HEK293 (cell line): Measurements from ENCODE around the gene THRA.

Source experiments
- CTCF ChIA-PET: fragments of 350-600 bp; formaldehyde crosslinking; extraction: SDS; loops from one replicate; lab custom pipeline; 2021; ENCODE audit warnings: antibody characterized with exemption; lab: Yijun Ruan, JAX
- POLR2A ChIA-PET: fragments of 300-600 bp; formaldehyde crosslinking; extraction: SDS; loops from one replicate; lab custom pipeline; 2020; ENCODE audit warnings: antibody characterized with exemption, inconsistent platforms; lab: Yijun Ruan, JAX
- H3K27ac ChIP-seq: fragments of 200-500 bp; sonication (Bioruptor generic); 2 replicates; pipeline ENCODE4 v1.5.1; 2014; ENCODE audit warnings: low read depth, low read length, control low read depth, inconsistent platforms; ENCODE audit errors: extremely low read depth
- H3K36me3 ChIP-seq, 2 experiments: fragments of 200-500 bp in 1 of 2; sonication (Bioruptor generic) in 1 of 2; 1 replicate in 1 of 2; 2 replicates in 1 of 2; pipeline ENCODE4 v1.5.1; 2014 to 2017; ENCODE audit warnings: inconsistent platforms in 2 of 2, low read length in 2 of 2; ENCODE audit not compliant: control insufficient read depth in 2 of 2, insufficient read depth in 1 of 2
- H3K4me1 ChIP-seq: fragments of 200-500 bp; sonication (Bioruptor generic); 2 replicates; pipeline ENCODE4 v1.5.1; 2014; ENCODE audit warnings: mild to moderate bottlenecking, low read length, inconsistent platforms; ENCODE audit not compliant: control insufficient read depth, insufficient read depth
- H3K4me3 ChIP-seq: 2 replicates; pipeline ENCODE4 v1.5.1; 2011; ENCODE audit warnings: low read depth, mild to moderate bottlenecking, control low read depth, low read length, moderate library complexity
- H3K9me3 ChIP-seq: fragments of 200-500 bp; sonication (Bioruptor generic); 2 replicates; pipeline ENCODE4 v1.5.1; 2014; ENCODE audit warnings: low read depth, low read length, inconsistent platforms; ENCODE audit not compliant: control insufficient read depth, insufficient read depth
- BCL11A ChIP-seq: fragments of 450-650 bp; formaldehyde crosslinking; IDR thresholded peaks from 2 replicates; pipeline ENCODE4 v1.5.1; 2016; ENCODE audit warnings: low read depth, missing biosample characterization, missing genetic modification characterization
- GLIS1 ChIP-seq: fragments of 450-650 bp; formaldehyde crosslinking; IDR thresholded peaks from 2 replicates; pipeline ENCODE4 v1.5.1; 2016; ENCODE audit warnings: missing biosample characterization, missing genetic modification characterization
- KLF7 ChIP-seq: fragments of 450-650 bp; formaldehyde crosslinking; IDR thresholded peaks from 2 replicates; pipeline ENCODE4 v1.5.1; 2016; ENCODE audit warnings: missing biosample characterization, missing genetic modification characterization, borderline replicate concordance
- SP2 ChIP-seq: fragments of 450-650 bp; formaldehyde crosslinking; IDR thresholded peaks from 2 replicates; pipeline ENCODE4 v1.5.1; 2016; ENCODE audit warnings: missing biosample characterization, missing genetic modification characterization
- TCF7L2 ChIP-seq: IDR thresholded peaks from 2 replicates; pipeline ENCODE4 v1.6.1; 2011; ENCODE audit warnings: low read depth, mild to moderate bottlenecking, inconsistent platforms, low read length, moderate library complexity, borderline replicate concordance
- ZNF112 ChIP-seq: fragments of 450-650 bp; formaldehyde crosslinking; IDR thresholded peaks from 2 replicates; pipeline ENCODE4 v1.5.0; 2017; ENCODE audit warnings: missing biosample characterization, missing genetic modification characterization
- ZNF221 ChIP-seq: fragments of 450-650 bp; formaldehyde crosslinking; IDR thresholded peaks from 2 replicates; pipeline ENCODE4 v1.5.1; 2017; ENCODE audit warnings: missing biosample characterization, missing genetic modification characterization, borderline replicate concordance
- ZNF24 ChIP-seq: fragments of 450-650 bp; formaldehyde crosslinking; IDR thresholded peaks from 2 replicates; pipeline ENCODE4 v1.5.1; 2016; ENCODE audit warnings: missing biosample characterization, missing genetic modification characterization
- ZNF324 ChIP-seq: fragments of 450-650 bp; formaldehyde crosslinking; IDR thresholded peaks from 2 replicates; pipeline ENCODE4 v1.5.1; 2016; ENCODE audit warnings: missing biosample characterization, missing genetic modification characterization
- ZNF433 ChIP-seq: fragments of 450-650 bp; formaldehyde crosslinking; IDR thresholded peaks from 2 replicates; pipeline ENCODE4 v1.5.1; 2016; ENCODE audit warnings: missing biosample characterization, missing genetic modification characterization, low read depth
- ZNF501 ChIP-seq: fragments of 450-650 bp; formaldehyde crosslinking; IDR thresholded peaks from 2 replicates; pipeline ENCODE4 v1.5.1; 2016; ENCODE audit warnings: missing biosample characterization, missing genetic modification characterization
- ZNF530 ChIP-seq: fragments of 450-650 bp; formaldehyde crosslinking; IDR thresholded peaks from 2 replicates; pipeline ENCODE4 v1.5.1; 2016; ENCODE audit warnings: low read depth, missing biosample characterization, missing genetic modification characterization
- ZNF549 ChIP-seq: fragments of 450-650 bp; IDR thresholded peaks from 2 replicates; pipeline ENCODE4 v1.5.1; 2018; ENCODE audit warnings: missing biosample characterization, missing genetic modification characterization, mild to moderate bottlenecking, inconsistent platforms, moderate library complexity
- ZNF561 ChIP-seq: fragments of 450-650 bp; IDR thresholded peaks from 2 replicates; pipeline ENCODE4 v1.5.1; 2018; ENCODE audit warnings: missing biosample characterization, missing genetic modification characterization, borderline replicate concordance
- ZNF664 ChIP-seq: fragments of 450-650 bp; formaldehyde crosslinking; IDR thresholded peaks from 2 replicates; pipeline ENCODE4 v1.5.1; 2016; ENCODE audit warnings: missing biosample characterization, missing genetic modification characterization
- ZNF776 ChIP-seq: fragments of 450-650 bp; formaldehyde crosslinking; IDR thresholded peaks from 2 replicates; pipeline ENCODE4 v1.5.0; 2017; ENCODE audit warnings: missing biosample characterization, missing genetic modification characterization, borderline replicate concordance
- ZNF830 ChIP-seq: fragments of 450-650 bp; IDR thresholded peaks from 2 replicates; pipeline ENCODE4 v1.5.0; 2018; ENCODE audit warnings: missing biosample characterization, missing genetic modification characterization, low read depth, mild to moderate bottlenecking, moderate library complexity
- ZNF837 ChIP-seq: fragments of 450-650 bp; formaldehyde crosslinking; IDR thresholded peaks from 2 replicates; pipeline ENCODE4 v1.5.1; 2016; ENCODE audit warnings: missing biosample characterization, missing genetic modification characterization
- ZSCAN16 ChIP-seq: fragments of 450-650 bp; formaldehyde crosslinking; IDR thresholded peaks from 2 replicates; pipeline ENCODE4 v1.5.1; 2016; ENCODE audit warnings: missing biosample characterization, missing genetic modification characterization
- ZSCAN23 ChIP-seq: fragments of 450-650 bp; formaldehyde crosslinking; IDR thresholded peaks from 2 replicates; pipeline ENCODE4 v1.5.1; 2016; ENCODE audit warnings: missing biosample characterization, missing genetic modification characterization
- ZXDB ChIP-seq: fragments of 450-650 bp; formaldehyde crosslinking; IDR thresholded peaks from 2 replicates; pipeline ENCODE4 v1.5.1; 2016; ENCODE audit warnings: missing biosample characterization, missing genetic modification characterization
- TF ChIP-seq, protein P1 (sequence below): fragments of 450-650 bp; formaldehyde crosslinking; IDR thresholded peaks from 2 replicates; pipeline ENCODE4 v1.5.1; 2016; ENCODE audit warnings: missing biosample characterization, missing genetic modification characterization
- TF ChIP-seq, protein P2 (sequence below): sonication (generic); formaldehyde crosslinking; IDR thresholded peaks from 2 replicates; pipeline ENCODE4 v1.8.1; 2022; ENCODE audit warnings: mild to moderate bottlenecking, moderate library complexity, missing genetic modification reagents
- TF ChIP-seq, protein P3 (sequence below): fragments of 450-650 bp; formaldehyde crosslinking; IDR thresholded peaks from 2 replicates; pipeline ENCODE4 v1.5.1; 2016; ENCODE audit warnings: missing biosample characterization, missing genetic modification characterization
- TF ChIP-seq, protein P4 (sequence below): fragments of 450-650 bp; IDR thresholded peaks from 2 replicates; pipeline ENCODE4 v1.5.1; 2018; ENCODE audit warnings: missing biosample characterization, mild to moderate bottlenecking, missing genetic modification characterization
- TF ChIP-seq, protein P5 (sequence below): fragments of 450-650 bp; formaldehyde crosslinking; IDR thresholded peaks from 2 replicates; pipeline ENCODE4 v1.5.1; 2016; ENCODE audit warnings: missing biosample characterization, missing genetic modification characterization, low read depth

The THRA gene

DNA sequence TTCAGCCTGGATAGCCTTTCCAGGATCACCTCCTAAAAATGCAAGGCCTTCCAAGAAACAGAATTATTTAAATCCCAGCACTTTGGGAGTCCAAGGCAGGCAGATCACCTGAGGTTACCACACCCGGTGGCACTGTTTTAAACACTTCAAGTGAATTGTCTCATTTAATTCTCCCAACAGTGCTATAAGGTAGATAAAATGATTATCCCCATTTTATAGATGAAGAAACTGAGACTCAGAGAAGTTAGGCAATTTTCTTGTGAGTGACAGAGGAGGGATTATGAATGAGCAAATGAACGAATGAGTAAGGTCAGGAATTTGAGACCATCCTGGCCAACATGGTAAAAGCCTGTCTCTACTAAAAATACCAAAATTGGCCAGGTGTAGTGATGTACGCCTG lies 16.8 kb downstream of the THRA start:
- Histone ChIP-seq H3K4me3 (no peak overlapping the region), H3K36me3 (peaks cover 0 to 45% of the 10 kb centered on the region in 2 experiments; a peak in 2 of 3 replicates), H3K4me1 (no peaks in the 10 kb centered on the region; the same call in 1 of the 2 replicates), H3K9me3 (no peaks in the 10 kb centered on the region), H3K27ac (no peak overlapping the region)
- CTCF ChIA-PET, result interaction anchor here (0.6 to 10.2 kb wide), 3 partner anchors 9 to 824 kb away, joined by 3 to 154 read pairs (median 3); no protein-coding TSS in a partner anchor
- POLR2A ChIA-PET, result interaction anchor here (1.4 kb wide), 1 partner anchor 25 kb away, joined by 4 read pairs; the partner anchor contains the start of gene MED24
- TF ChIP-seq ZNF776 (tag by site-specific recombination), result no peak
- TF ChIP-seq, protein P1, sequence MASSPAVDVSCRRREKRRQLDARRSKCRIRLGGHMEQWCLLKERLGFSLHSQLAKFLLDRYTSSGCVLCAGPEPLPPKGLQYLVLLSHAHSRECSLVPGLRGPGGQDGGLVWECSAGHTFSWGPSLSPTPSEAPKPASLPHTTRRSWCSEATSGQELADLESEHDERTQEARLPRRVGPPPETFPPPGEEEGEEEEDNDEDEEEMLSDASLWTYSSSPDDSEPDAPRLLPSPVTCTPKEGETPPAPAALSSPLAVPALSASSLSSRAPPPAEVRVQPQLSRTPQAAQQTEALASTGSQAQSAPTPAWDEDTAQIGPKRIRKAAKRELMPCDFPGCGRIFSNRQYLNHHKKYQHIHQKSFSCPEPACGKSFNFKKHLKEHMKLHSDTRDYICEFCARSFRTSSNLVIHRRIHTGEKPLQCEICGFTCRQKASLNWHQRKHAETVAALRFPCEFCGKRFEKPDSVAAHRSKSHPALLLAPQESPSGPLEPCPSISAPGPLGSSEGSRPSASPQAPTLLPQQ (tag by site-specific recombination), result no peak
- TF ChIP-seq, protein P2, sequence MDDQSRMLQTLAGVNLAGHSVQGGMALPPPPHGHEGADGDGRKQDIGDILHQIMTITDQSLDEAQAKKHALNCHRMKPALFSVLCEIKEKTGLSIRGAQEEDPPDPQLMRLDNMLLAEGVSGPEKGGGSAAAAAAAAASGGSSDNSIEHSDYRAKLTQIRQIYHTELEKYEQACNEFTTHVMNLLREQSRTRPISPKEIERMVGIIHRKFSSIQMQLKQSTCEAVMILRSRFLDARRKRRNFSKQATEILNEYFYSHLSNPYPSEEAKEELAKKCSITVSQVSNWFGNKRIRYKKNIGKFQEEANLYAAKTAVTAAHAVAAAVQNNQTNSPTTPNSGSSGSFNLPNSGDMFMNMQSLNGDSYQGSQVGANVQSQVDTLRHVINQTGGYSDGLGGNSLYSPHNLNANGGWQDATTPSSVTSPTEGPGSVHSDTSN (CRISPR knock-in tag), result no peak
- TF ChIP-seq ZNF830 (tag by site-specific recombination), result no peak
- TF ChIP-seq ZNF24 (tag by site-specific recombination), result no peak
- TF ChIP-seq, protein P3, sequence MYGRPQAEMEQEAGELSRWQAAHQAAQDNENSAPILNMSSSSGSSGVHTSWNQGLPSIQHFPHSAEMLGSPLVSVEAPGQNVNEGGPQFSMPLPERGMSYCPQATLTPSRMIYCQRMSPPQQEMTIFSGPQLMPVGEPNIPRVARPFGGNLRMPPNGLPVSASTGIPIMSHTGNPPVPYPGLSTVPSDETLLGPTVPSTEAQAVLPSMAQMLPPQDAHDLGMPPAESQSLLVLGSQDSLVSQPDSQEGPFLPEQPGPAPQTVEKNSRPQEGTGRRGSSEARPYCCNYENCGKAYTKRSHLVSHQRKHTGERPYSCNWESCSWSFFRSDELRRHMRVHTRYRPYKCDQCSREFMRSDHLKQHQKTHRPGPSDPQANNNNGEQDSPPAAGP (tag by site-specific recombination), result no peak
- TF ChIP-seq SP2 (tag by site-specific recombination), result no peak
- TF ChIP-seq ZNF530 (tag by site-specific recombination), result no peak
- TF ChIP-seq KLF7 (tag by site-specific recombination), result no peak
- TF ChIP-seq ZNF837 (tag by site-specific recombination), result no peak
- TF ChIP-seq, protein P4, sequence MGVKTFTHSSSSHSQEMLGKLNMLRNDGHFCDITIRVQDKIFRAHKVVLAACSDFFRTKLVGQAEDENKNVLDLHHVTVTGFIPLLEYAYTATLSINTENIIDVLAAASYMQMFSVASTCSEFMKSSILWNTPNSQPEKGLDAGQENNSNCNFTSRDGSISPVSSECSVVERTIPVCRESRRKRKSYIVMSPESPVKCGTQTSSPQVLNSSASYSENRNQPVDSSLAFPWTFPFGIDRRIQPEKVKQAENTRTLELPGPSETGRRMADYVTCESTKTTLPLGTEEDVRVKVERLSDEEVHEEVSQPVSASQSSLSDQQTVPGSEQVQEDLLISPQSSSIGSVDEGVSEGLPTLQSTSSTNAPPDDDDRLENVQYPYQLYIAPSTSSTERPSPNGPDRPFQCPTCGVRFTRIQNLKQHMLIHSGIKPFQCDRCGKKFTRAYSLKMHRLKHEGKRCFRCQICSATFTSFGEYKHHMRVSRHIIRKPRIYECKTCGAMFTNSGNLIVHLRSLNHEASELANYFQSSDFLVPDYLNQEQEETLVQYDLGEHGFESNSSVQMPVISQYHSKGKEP (tag by site-specific recombination), result no peak
- no peak for TF ChIP-seq ZSCAN16 (tag by site-specific recombination)
- no peak for TF ChIP-seq ZSCAN23 (tag by site-specific recombination)
- no peak for TF ChIP-seq ZNF112

DNA sequence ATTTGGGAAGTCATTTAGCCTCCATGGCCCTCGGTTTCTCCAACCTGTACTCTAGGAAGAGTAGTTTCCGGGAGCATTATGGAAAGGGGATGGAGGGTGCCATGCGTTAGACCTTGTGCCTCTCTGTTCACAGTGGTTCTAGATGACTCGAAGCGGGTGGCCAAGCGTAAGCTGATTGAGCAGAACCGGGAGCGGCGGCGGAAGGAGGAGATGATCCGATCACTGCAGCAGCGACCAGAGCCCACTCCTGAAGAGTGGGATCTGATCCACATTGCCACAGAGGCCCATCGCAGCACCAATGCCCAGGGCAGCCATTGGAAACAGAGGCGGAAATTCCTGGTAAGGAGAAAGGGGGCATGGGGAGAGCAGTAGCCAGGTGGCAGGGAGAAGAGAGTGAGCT lies 21.7 kb downstream of the THRA start:
- ChIA-PET CTCF (interaction anchor here (0.6 to 4.9 kb wide), 14 partner anchors 9 to 431 kb away, joined by 3 to 91 read pairs (median 6); partner anchors contain the start of gene CSF3), POLR2A (no interaction called here)
- Histone ChIP-seq H3K4me1 (no peaks in the 10 kb centered on the region), H3K36me3 (peaks cover 17 to 50% of the 10 kb centered on the region in 2 experiments; a peak in 2 of 3 replicates), H3K27ac (no peak overlapping the region), H3K9me3 (no peaks in the 10 kb centered on the region), H3K4me3 (no peak overlapping the region)
- TF ChIP-seq GLIS1 (tag by site-specific recombination), result no peak
- TF ChIP-seq BCL11A, result no peak
- TF ChIP-seq TCF7L2, result no peak
- no peak for TF ChIP-seq ZNF324 (tag by site-specific recombination)
- no peak for TF ChIP-seq ZNF221 (tag by site-specific recombination)
- no peak for TF ChIP-seq ZNF664 (tag by site-specific recombination)
- TF ChIP-seq, protein P5, sequence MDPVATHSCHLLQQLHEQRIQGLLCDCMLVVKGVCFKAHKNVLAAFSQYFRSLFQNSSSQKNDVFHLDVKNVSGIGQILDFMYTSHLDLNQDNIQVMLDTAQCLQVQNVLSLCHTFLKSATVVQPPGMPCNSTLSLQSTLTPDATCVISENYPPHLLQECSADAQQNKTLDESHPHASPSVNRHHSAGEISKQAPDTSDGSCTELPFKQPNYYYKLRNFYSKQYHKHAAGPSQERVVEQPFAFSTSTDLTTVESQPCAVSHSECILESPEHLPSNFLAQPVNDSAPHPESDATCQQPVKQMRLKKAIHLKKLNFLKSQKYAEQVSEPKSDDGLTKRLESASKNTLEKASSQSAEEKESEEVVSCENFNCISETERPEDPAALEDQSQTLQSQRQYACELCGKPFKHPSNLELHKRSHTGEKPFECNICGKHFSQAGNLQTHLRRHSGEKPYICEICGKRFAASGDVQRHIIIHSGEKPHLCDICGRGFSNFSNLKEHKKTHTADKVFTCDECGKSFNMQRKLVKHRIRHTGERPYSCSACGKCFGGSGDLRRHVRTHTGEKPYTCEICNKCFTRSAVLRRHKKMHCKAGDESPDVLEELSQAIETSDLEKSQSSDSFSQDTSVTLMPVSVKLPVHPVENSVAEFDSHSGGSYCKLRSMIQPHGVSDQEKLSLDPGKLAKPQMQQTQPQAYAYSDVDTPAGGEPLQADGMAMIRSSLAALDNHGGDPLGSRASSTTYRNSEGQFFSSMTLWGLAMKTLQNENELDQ (tag by site-specific recombination), result no peak
- no peak for TF ChIP-seq ZNF561 (tag by site-specific recombination)
- TF ChIP-seq ZXDB (tag by site-specific recombination), result no peak
- no peak for TF ChIP-seq ZNF433
- TF ChIP-seq ZNF501 (tag by site-specific recombination), result no peak
- TF ChIP-seq ZNF549 (tag by site-specific recombination), result no peak
